ENCODE results near the gene PARD3B. TPM values are rescaled to one million over a fixed set of nuclear protein-coding genes. Genes with fewer than 3 reads are reported as not detected.

PARD3B gene
- total RNA-seq, 1 experiment from 2014 or later, result 10.1 TPM

DNA sequence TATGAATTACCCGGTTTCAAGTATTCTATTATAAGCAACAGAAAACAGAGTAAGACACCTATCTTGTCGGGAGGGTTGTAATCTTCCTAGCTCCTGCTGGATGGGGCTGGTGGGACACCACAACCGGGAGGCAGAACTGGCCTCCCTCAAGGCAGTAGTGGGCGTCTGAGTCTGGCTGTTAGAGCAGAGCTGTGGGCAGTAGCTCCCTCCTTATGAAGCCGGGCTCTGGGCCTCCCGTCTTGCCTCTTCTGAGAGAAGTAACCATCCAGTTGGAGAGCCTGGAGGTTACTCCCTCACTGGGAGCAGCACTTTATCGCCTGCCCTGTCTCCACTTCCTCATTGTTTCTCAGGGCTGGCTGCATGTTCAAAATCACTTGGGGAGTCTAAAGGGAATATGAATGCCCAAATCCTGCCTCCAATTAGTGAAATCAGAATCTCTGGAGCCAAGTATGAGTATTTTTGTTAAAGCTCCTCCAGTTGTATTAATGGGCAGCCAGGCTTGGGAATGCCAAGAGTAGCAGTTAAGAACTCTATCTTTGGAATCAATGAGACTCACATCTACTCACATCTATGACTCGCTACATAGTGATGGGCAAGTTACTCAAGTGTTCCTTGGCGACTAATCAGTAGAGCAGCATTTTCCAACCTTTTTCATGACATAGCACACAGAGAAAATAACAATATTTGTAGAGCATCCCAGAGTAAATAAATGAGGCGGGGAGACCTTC, 1109.8 kb downstream of the PARD3B start:
- Mint-ChIP-seq H3K27ac (ENCODE audit: unreplicated experiment) (no peak overlapping the region), H3K4me3 (ENCODE audit: low read depth, unreplicated experiment) (no peak overlapping the region), H3K4me1 (ENCODE audit: low read depth, unreplicated experiment) (no peaks in the 10 kb centered on the region), H3K9me3 (ENCODE audit: low read depth, unreplicated experiment) (no peaks in the 10 kb centered on the region), H3K27me3 (ENCODE audit: unreplicated experiment) (peaks cover 22% of the 10 kb centered on the region), H3K36me3 (ENCODE audit: insufficient read depth, unreplicated experiment) (no peaks in the 10 kb centered on the region)
- TF ChIP-seq, protein P1, sequence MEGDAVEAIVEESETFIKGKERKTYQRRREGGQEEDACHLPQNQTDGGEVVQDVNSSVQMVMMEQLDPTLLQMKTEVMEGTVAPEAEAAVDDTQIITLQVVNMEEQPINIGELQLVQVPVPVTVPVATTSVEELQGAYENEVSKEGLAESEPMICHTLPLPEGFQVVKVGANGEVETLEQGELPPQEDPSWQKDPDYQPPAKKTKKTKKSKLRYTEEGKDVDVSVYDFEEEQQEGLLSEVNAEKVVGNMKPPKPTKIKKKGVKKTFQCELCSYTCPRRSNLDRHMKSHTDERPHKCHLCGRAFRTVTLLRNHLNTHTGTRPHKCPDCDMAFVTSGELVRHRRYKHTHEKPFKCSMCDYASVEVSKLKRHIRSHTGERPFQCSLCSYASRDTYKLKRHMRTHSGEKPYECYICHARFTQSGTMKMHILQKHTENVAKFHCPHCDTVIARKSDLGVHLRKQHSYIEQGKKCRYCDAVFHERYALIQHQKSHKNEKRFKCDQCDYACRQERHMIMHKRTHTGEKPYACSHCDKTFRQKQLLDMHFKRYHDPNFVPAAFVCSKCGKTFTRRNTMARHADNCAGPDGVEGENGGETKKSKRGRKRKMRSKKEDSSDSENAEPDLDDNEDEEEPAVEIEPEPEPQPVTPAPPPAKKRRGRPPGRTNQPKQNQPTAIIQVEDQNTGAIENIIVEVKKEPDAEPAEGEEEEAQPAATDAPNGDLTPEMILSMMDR (IDR thresholded peaks at IDR 0.05; ENCODE audit: unreplicated experiment), result no peak
- no peak for DNase-seq
- BruUV-seq (replicated peaks), result no TSS peak
- intact Hi-C loops (cut with micrococcal nuclease; ENCODE audit: unreplicated experiment), result no loop called here
- CTCF ChIA-PET, result no interaction called here

DNA sequence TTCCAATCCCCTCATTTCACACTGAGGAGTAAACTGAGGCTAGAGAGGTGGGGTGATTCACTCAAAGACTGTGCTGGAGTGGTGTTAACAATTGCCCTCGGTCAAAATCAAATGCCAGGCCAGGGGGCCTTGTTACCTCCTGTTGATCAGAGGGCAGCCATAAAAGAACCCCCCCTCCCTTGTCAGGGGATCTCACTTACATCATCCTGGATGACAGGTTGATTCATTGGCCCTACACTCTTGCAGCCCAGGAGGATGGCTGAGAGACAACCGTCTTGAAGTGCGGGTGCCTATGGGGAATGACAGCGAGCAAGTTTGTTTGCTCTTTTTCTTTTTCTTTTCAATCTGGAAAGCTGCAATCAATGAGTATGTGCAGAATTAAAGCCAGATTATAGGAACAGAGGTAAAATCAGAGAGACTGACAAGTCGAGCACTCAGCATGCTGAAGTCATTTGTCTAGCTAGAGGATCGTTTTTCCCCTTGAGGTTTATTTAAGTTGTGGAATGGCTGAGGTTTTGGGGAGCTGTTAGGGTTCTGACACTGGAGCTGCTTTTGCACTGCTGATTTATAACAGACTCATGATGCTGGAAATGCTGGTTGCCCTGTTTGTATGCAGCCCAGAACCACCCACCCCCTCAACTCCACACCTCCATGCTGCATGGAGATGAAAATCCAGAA, 1110.6 kb downstream of the PARD3B start:
- H3K27me3 Mint-ChIP-seq (ENCODE audit: unreplicated experiment), result peaks cover 30% of the 10 kb centered on the region
- CTCF ChIA-PET, result interaction anchor here (0.6 kb wide), 1 partner anchor 15 kb away, joined by 3 read pairs; no protein-coding TSS in a partner anchor
- intact Hi-C loops (cut with micrococcal nuclease; ENCODE audit: unreplicated experiment), result no loop called here

DNA sequence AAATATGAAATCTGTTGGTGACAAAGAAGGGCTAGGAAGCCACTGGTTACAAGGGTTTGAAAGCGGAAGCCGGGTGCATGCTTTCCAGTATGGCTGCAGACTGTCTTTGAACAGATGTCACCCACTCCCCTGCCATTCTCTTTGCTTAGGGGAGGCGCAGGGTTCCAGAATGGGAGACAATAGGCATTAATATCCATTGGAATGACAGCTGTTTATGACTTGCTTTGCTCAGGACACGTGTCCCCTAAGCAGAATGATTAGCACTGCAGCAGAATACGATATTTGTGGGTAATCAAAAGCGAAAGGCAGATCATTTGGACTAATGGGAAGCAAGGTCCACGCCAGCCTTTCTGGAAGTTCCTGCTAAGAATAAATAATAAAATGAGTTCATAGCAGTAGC, 1111.2 kb downstream of the PARD3B start:
- peaks cover 34% of the 10 kb centered on the region for H3K27me3 Mint-ChIP-seq (ENCODE audit: unreplicated experiment)
- no TSS peak for BruUV-seq (replicated peaks)
- H3K4me3 Mint-ChIP-seq (ENCODE audit: low read depth, unreplicated experiment), result no peak overlapping the region
- no peaks in the 10 kb centered on the region for H3K36me3 Mint-ChIP-seq (ENCODE audit: insufficient read depth, unreplicated experiment)
- DNase-seq, result no peak
- H3K9me3 Mint-ChIP-seq (ENCODE audit: low read depth, unreplicated experiment), result no peaks in the 10 kb centered on the region
- TF ChIP-seq, protein P1 (IDR thresholded peaks at IDR 0.05; ENCODE audit: unreplicated experiment), result no peak
- CTCF ChIA-PET, result no interaction called here
- H3K27ac Mint-ChIP-seq (ENCODE audit: unreplicated experiment), result no peak overlapping the region
- H3K4me1 Mint-ChIP-seq (ENCODE audit: low read depth, unreplicated experiment), result no peaks in the 10 kb centered on the region
- intact Hi-C loops (cut with micrococcal nuclease; ENCODE audit: unreplicated experiment), result no loop called here

More for the DNA sequence above, 1110.6 kb downstream of the PARD3B start:
- Mint-ChIP-seq H3K36me3 (ENCODE audit: insufficient read depth, unreplicated experiment) (no peaks in the 10 kb centered on the region), H3K27ac (ENCODE audit: unreplicated experiment) (no peak overlapping the region), H3K4me1 (ENCODE audit: low read depth, unreplicated experiment) (no peaks in the 10 kb centered on the region), H3K4me3 (ENCODE audit: low read depth, unreplicated experiment) (no peak overlapping the region), H3K9me3 (ENCODE audit: low read depth, unreplicated experiment) (no peaks in the 10 kb centered on the region)
- TF ChIP-seq, protein P1 (IDR thresholded peaks at IDR 0.05; ENCODE audit: unreplicated experiment), result no peak
- DNase-seq, result no peak
- no TSS peak for BruUV-seq (replicated peaks)

DNA sequence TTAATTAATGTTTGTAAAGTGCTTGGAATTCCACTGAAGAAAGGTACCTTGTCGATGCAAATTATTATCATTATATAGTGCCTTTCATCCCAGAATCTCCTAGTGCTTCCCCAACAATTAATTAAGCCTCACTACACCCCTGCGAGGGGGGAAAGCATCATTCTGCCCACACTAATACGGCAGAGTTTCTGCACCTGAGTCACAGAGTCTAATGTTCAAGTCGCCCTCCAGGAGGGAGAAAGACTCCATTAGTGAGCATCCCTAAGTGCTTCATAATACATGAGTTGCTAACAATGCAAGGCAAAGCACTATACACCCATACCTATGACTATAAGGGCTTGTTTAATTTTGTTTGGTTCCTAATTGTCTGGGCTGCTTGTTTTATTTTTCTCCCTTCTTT, 1111.7 kb downstream of the PARD3B start:
- no peak overlapping the region for H3K4me3 Mint-ChIP-seq (ENCODE audit: low read depth, unreplicated experiment)

More for the DNA sequence above, 1111.7 kb downstream of the PARD3B start:
- no TSS peak for BruUV-seq (replicated peaks)
- TF ChIP-seq, protein P1 (IDR thresholded peaks at IDR 0.05; ENCODE audit: unreplicated experiment), result no peak
- H3K27me3 Mint-ChIP-seq (ENCODE audit: unreplicated experiment), result peaks cover 34% of the 10 kb centered on the region
- DNase-seq, result no peak
- H3K4me1 Mint-ChIP-seq (ENCODE audit: low read depth, unreplicated experiment), result no peaks in the 10 kb centered on the region
- no peaks in the 10 kb centered on the region for H3K9me3 Mint-ChIP-seq (ENCODE audit: low read depth, unreplicated experiment)
- H3K36me3 Mint-ChIP-seq (ENCODE audit: insufficient read depth, unreplicated experiment), result no peaks in the 10 kb centered on the region
- intact Hi-C loops (cut with micrococcal nuclease; ENCODE audit: unreplicated experiment), result no loop called here
- H3K27ac Mint-ChIP-seq (ENCODE audit: unreplicated experiment), result no peak overlapping the region
- CTCF ChIA-PET, result no interaction called here
